Lung microvascular endothelial cell (primary cell): Measurements from ENCODE around the gene PPFIA1. TPM values are rescaled to one million over a fixed set of nuclear protein-coding genes. Genes with fewer than 3 reads are reported as not detected.

ENCODE experiments used
- DNase-seq, 2 donors: peaks; one replicate each; pipeline versions ENCODE4 v3.0.0 to v3.0.0-alpha.2; 2010; ENCODE audit warnings: low read depth in 2 of 2
- total RNA-seq: library from RNA; depleted of rRNA; stranded (reverse); fragments of >200 nt; gene quantifications from 2 replicates; pipeline ENCODE4 v1.2.1, GENCODE V29; 2014

Gene PPFIA1
- 23.8 and 32.7 TPM in 2 replicates for total RNA-seq

DNA sequence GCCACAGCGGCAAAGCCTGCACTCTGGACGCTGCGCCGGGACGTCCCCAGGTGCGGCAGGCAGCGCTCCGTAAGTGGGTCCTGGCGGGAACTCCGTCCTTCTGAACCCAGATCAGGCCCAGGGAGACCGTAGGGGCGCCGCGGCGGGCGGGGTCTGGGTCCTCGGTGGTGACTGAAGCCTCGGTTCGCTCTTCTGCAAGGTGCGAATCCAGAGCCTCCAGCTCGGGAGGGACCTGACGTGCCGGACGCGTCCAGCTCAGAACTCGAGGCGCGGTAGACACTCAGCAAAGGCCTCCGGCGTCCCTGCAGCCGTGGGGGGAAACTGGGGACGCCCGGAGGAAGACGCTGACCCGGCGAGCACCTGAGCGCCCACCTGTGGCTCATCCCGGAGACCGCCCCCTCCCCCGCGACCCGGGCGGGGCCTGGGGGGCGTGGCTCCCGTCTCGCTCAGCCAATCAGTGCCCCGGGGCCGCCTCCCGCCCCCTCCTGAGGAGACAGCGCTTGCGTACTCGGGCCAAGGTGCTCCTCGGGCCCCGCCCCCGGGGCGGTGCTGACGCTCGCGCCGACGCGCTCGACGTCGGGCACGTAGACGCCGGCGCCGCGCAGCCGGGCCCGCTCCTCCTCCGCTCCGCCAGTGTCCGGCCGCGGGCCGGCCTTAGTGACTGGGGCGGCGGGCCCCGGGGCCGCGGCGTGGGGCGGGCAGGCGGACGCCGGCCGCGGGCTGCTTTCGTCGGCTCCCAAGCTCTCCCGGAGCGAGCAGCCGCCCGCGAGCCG, at the start of gene PPFIA1:
TSS of gene PPFIA1 (plus strand) at position 587 of the 773 bp plus-strand sequence. CDS start 1,483 bp downstream, outside the sequence.
- peak; percentile 95 to 97 for DNase-seq

DNA sequence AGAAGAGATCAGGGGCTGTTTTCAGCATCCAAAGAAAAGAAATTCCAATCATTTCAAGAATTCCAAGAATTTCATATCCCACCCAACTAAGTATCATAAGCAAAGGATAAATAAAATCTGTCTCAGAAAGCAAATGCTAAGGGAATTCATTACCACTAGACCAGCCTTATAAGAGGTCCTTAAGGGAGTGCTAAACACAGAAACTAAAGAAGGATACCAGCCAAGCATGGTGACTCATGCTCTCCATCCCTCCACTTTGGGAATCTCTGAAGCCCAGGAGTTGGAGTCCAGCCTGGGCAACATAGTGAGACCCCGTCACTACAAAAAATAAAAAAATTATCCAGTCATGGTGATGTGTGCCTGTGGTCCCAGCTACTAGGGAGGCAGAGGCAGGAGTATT, 49.6 kb upstream of the PPFIA1 start:
- DNase-seq, result no peak

DNA sequence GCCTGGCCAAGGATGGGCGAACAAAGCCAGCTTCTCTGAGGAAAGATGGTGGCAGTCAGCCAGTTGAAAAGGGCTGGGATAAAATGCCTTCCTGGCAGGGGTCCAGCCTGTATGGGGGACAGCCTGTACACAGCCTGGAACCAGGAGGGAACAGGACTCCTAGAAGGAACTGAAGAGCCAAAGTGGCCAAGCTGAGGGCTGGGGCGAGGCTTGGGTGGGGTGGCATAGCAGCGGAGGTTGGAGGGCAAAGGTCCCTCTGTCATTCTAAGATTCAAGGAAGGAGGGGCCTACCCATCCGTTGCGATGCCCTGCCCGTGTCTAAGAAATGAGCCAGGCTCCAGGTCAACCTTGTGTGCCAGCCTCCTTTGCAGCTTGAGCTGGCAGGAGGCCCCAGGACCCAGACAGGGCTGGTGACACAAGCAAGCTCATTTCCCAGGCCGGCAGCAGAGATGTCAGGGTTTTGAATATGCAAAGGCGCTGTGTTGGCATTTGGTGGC, 44.8 kb upstream of the PPFIA1 start:
- DNase-seq, result no peak

DNA sequence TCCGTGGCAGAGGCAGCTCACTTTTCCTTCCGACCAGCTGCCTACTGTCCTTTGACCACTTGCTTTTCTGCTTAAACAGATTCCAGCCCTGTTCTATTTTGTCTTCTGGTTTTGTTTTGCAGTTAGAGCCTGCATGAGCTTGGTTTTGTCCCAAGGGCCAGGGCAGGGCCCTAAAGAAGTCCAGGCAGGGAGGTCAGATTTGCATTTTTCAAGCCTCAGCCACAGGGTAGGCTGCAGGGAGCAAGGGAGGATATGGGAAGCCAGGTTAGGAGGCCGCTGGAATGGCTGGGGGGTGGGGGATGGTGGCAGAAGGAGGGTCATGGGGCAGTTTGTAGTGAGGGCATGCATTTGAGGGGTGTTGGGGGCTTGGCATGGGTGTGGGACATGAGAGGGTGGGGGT, 44.3 kb upstream of the PPFIA1 start:
- no peak for DNase-seq

DNA sequence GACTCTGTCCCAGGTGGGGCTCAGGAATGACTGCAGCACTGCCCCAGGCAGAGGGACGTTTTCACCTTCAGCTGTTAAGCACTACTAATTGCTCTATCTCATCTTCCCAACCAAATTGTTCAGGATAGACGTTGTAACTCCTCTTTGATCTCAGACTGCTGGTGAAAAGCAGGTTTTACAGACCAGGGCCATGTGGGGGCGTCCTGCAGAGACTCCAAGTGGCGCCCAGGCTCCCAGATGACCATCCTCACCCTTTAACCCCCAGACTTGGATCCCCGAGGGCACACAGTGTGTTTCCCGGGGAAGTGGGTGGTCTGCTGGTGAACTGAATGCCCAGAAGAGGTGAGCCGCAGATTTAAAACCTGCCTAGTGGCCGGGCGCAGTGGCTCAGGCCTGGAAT, 43.5 kb upstream of the PPFIA1 start:
- DNase-seq, result peak; percentile 20 to 31

DNA sequence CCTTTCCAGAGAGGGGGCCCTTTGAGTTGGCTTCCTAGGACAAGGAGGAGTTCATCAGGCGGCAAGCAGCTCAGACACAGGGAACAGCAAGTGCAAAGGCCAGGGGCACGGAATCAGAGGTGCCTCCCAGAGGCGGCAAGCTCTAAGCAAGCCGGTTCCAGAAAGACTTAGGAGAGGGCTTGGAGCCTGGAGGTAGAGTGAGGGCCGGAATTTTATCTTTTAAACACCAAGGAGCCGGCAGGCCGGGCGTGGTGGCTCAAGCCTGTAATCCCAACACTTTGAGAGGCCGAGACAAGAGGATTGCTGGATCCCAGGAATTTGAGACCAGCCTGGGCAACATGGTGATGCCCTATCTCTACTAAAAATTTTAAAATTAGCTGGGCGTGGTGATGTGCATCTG, 40.8 kb upstream of the PPFIA1 start:
- no peak for DNase-seq

DNA sequence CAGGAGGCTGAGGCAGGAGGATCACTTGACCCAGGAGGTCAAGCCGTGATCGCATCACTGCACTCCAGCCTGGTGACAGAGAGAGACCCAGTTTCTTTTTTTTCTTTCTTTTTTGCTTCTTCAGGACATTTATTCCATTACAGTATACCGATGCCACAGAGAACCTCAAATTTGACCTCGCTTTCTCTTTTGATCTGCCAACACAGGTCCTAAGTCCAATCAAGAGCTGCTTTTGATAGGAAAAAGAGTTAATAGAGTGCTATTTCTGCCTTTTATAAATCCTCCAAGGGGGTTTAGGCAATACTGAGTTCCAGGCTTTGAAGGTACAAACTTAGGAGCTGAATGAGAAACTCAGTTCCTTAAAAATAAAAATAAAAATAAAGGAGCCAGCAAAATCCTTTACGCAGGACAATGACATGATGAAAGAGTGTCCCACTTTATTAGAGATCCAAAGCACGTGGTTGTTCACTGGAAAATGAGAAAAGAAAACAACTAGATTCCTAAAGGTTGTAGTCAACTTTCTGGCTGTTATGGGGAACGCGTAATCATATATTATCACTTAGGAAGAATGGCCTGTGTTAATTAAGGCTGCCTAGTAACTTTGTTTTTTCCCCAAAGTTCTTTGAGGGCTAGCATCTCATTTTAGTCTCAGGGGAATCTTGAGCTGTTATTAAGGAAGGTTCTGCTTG, 40.2 kb upstream of the PPFIA1 start:
- DNase-seq, result no peak

DNA sequence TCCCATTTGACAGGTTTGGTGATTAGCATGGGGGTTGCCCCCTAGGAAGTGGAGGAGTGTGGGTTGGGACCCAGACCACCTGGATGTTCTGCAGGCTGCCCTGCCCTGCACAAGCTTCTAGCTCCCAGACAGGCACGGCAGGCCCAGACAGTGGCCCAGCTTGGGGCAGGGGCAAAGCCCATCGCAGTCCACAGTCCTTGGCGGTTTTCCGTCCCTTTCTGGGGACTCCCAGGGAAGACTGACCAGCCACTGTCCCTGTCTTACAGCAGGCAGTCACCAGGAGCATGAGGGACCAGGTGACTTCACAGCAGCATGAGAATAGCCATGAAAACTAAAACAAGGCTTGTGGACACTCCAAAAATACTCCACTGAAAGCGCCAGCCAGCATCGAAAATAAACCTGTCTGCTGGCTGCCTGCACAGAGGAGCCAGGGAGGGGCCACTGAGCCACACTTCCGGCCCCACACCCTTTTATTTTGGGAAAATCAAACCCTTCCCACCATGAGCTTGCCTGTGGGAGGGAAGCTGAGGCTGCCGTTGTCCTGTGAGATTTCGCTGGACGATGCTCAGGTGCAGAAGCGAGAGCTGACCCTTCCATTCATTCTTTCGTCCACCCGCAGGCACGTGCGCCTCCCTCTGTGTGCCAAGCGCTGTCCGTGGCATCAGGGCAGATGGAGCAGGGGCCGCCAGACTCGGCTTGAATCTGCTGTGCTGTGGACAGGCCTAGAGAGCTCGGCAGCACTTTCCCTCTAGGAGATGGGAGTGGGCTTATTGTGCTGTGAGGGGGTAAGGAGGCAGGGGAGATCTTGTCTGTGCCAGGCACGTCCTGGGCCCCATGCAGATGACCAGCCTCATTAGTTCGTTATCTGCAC, 39.4 kb upstream of the PPFIA1 start:
- DNase-seq, result no peak

DNA sequence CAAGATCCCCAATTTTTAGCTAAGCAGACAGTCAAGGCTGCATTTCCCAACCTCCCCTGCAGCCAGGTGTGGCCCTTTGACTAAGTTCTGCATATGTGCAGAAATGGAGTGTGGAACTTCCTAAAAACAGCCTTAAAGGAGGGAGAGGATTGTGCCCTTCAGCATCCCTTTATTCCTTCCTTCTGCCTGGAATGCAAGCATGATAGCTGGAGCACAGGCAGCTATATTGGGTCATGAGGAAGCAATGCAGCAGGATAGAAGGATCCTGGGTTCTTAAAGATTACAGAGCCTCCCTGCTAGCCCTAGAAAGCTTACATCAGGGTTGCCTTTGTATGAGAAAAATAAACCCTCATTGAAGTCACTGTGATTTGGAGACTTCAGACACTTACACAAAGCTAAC, 37.5 kb upstream of the PPFIA1 start:
- DNase-seq, result no peak

DNA sequence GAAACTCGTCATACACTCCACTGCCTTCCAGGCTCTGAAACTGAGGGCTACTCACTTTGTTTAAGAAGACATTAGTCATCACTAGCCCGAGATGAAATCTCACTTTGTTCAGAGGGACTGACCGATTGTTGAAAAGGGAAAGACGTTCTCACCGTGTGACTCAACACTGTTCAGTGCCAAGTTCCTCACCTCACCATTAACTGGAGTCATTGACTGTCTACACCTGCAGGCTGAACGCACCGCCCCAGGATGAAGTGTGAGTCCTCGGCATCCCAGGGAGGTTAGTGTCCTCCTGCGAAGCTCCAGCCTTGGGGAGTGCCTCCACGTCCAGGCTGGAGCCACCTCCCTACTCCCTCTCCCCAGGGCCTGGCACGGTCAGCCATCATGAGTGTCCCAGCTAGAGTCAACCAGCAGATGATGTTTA, 37.0 kb upstream of the PPFIA1 start:
- peak; percentile 20 to 92 for DNase-seq

DNA sequence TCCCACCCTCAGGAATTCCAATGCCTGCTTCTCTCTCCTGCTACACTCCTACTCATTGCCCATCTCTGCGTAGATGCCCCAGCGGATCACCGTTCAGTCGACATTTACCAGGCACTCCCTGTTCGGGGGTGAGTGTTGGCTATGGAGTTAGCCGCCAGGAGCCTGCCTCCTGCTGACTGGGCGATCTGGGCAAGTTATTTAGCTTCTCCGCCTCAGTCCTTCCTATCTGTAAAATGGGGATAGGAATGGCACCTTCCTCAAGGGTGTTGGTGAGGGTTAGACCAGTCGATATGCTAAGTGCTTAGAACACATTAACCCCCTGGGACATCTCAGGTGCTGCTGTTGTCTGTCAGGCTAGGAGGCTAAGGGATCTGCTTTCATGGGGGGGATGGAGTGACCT, 36.5 kb upstream of the PPFIA1 start:
- no peak for DNase-seq

DNA sequence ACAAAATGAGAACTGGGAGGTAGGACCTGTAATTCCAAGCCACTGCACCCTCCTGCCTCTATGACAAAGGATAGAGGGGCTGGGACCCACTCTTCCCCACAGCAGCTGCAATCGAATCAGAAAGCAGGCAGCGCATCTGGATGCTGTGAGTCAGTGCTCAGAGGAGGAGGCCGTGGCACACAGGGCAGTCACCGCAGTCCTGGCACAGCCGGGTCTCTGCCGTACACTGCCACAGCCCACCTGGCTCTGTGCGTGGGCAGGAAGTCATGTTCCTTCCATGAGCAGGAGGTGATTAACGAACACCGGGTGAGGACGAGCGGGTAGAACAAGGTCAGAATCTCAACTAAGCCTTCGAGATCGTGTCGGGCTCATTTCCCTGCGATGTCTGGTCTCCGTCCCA, 30.2 kb upstream of the PPFIA1 start:
- DNase-seq, result no peak

DNA sequence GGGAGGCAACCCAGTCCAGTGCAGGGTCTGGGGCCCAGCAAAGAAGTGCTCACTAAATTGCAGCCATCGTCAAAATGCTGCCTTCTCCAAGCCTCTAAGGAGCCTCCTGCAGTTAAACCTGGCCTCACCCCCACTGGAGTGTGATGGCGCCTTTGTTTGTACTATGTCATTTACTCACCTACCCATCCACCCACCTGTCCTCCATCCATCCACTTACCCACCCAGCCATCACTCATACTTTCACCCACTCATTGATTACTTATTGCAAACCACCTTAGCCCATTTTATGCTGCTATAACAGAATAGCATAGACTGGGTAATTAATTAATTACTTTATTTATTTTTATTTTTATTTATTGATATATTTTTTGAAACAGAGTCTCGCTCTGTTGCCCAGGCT, 28.8 kb upstream of the PPFIA1 start:
- DNase-seq, result no peak

DNA sequence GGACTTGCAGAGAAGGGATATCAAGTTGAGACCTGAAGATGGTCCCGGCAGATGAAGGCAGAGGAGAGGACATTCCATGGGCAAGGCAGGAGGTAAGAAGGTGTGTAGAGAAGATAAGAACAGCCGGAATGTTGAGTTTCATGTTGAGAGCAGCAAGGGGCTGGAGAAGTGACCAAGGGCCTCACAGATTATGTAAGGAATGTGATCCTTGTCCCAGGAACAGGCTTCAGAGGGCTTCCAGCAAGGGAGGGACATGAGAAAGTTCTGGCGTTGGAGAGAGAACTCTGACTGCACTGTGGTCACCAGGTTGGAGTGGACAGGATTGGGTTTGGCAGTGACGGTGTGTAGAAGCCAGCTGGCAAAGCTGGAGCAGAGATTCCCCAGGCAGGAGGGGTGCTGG, 27.6 kb upstream of the PPFIA1 start:
- DNase-seq, result no peak

DNA sequence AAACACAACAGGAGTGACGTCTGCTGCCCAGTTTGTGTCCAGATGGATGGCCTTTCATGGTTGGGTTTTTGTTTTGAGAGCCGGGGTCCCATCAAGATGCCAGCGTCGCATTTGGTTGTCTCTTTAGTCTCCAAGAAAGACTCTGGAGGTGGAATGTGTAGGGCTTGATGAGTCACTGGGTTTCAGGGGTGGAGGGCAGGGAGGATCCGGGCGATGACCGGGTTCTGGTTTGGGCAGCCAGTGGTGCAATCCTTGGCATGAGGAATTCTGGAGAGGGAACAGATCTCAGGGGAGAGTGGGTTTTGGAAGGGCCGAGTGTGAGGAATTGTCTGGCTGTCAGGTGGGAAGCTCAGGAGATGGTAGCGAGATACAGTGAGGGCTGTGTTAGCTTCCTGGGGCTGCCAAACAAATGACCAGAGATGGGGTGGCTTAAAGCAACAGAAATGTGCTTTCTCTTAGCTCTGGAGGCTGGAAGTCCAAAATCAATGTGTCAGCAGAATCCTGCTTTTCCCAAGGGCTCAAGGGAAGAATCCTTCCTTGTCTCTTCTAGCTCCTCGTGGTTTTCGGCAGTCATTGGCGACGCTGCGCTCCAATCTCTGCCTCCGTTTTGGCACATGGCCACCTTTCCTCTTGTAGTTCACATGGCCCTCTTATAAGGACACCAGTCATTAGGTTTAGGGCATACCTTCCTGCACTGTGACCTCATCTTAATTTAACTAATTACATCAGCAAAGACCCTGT, 26.4 kb upstream of the PPFIA1 start:
- DNase-seq, result no peak

DNA sequence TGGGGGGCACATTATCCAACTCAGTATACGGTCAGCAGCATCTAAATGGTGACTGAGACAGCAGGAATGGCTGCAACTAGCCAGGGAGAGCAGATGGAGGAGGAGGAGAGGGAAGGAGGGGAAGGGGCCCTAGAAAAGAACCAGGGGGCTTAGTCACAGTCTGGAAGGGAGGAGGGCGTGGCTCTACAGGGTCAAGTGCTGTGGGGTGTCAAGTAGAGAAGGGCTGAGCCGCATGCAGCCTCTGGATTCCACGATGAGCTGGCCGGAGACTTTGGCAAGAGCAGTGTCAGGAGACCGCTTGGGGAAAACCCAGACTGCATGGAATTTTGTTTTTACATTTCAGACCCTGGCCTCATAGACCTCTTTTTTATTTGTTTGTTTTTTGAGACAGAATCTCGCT, 25.8 kb upstream of the PPFIA1 start:
- peak; percentile 12 to 77 for DNase-seq

DNA sequence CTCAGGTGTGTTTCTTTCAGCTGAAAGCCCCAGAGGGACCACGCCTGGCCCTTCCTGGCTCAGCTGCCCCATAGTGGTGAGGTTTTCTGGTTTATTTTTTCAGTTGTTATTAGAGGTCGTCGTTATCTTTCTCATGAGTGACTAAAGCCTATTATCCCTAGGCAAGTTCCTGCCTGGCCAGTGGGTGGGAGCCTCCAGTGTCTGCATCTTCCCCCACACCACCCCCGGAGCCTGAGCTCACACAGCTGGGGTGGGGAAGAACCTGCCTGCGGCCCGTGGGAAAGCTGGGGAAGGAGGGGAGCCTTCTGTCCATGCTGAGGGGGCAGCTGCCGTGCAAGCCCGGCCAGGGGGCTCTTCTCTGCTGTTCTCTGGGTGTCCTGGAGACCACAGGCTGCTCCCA, 24.3 kb upstream of the PPFIA1 start:
- peak in 1 of 2 donors; percentile 12 for DNase-seq

DNA sequence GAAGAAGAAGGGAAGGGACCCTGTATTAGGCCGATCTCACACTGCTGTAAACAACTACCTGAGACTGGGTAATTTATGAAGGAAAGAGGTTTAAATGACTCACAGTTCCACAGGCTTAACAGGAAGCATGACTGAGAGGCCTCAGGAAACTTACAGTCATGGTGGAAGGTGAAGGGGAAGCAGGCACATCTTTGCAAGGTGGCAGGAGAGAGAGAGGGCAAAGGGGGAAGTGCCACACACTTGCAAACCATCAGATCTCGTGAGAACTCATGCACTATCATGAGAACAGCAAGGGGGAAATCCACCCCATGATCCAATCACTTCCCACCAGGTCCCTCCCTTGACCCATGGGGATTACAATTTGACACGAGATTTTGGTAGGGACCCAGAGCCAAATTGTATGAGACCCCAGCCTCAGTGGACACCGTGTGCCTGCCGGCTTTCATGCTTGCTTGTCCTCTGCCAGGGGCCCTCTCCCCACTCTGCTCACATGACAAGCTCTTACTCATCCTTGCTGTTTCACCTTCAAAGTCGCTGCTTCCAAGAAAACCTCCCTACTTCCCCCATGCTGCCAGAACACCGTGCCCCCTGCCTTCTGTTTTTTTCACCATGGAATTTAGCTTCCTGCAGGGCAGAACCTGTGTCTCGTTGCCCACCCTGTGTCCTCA, 23.3 kb upstream of the PPFIA1 start:
- DNase-seq, result peak in 1 of 2 donors; percentile 25

DNA sequence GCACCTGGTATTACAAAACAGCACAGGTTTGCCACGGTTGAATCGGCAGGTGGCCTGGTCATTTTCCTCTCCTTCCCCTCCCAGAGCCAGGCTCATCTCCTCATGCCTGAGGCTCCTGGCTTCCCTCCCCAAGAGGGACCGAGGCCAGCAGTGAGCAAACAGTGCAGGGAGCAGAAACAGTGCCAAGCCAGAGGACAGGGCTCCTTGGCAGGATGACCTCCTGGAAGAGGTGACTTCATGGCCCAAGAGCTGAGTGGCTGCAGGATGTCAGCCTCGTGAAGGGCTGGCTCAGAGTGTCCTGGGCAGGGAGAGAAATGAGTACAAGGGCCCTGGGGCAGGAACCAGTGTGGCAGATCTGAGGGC, 22.8 kb upstream of the PPFIA1 start:
- no peak for DNase-seq

DNA sequence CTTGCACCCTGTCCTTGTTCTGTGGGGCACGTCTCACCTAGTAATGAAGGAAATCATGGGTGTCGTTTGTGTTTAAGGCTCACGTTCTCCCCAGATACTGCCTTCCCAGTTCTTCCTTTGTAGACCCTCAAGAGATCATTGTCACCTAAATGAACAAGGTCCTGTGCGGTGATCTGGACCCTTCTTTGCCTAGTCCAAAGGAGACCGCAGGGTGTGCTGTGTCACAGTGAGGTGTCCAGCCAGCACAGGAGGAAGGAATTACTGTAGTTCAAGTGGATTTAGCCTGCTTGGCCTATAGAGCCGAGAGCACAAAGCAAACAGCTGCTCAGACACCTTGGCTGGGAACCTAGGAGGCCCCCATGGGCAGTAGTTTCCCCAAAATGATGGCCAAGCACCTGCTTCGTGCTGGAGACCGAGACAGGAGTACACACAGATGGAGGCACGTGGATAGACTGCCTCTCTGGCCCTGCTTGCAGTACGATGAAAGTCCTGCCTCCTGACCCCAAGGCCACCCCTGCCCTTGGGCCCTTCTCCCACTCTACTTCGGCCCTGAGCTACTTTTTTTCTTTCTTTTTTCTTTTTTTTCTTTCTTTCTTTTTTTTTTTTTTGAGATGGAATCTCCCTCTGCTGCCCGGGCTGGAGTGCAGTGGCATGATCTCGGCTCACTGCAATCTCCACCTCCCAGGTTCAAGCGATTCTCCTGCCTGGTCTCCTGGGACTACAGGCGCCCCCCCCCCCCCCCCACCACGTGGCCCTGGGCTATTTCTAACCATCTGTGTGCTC, 19.4 kb upstream of the PPFIA1 start:
- no peak for DNase-seq
